ENCODE data around the gene MYOZ3. TPM values are rescaled to one million over a fixed set of nuclear protein-coding genes. Genes with fewer than 3 reads are reported as not detected.

The MYOZ3 gene
- polyA plus RNA-seq, 1 of the 3 experiments (the other 2 are of a cell fraction), result 0.26 TPM

- Histone ChIP-seq H2AFZ (ENCODE audit: low read depth) (peak overlapping the region; percentile 87; the same call in 1 of the 2 replicates), H3F3A (replicated peaks; ENCODE audit: insufficient read depth) (peaks cover 16% of the 10 kb centered on the region), H3K9ac (peak overlapping the region; percentile 29; the same call in 1 of the 2 replicates), H3K36me3 (replicated peaks in 1 of 2; ENCODE audit: control insufficient read depth in 1 of 2, insufficient read depth in 2 of 2, low read length in 1 of 2) (no peaks in the 10 kb centered on the region), H3K27ac (ENCODE audit: low read depth in 2 of 2, low read length in 1 of 2) (peak overlapping the region; percentile 8 to 80; a peak in 3 of 4 replicates), H3K4me3 (ENCODE audit: low read depth in 2 of 2, low read length in 1 of 2) (no peak overlapping the region), H3K9me3 (no peaks in the 10 kb centered on the region), H3K79me2 (ENCODE audit: insufficient read depth) (no peaks in the 10 kb centered on the region), H4K20me1 (ENCODE audit: insufficient read depth) (no peaks in the 10 kb centered on the region), H3K27me3 (ENCODE audit: insufficient read depth) (no peaks in the 10 kb centered on the region), H3K9me2 (no peaks in the 10 kb centered on the region), H3K4me2 (peak overlapping the region; percentile 55), H3K4me1 (ENCODE audit: control insufficient read depth in 1 of 2, insufficient read depth in 2 of 2, low read depth in 1 of 2, low read length in 1 of 2) (peaks cover 13 to 23% of the 10 kb centered on the region in 2 experiments; a peak in 2 of 4 replicates)
- WGBS (ENCODE audit: low lambda C conversion rate), result 95% methylated on average over 4 of the region's 4 CpGs
- ChIA-PET POLR2A (no interaction called here), CTCF (interaction anchor here (1.9 to 4.3 kb wide), 2 partner anchors 26 to 114 kb away, joined by 8 to 32 read pairs; partner anchors contain the start of gene RBM22)
- no peak for DNase-seq
- TF ChIP-seq MAX (IDR thresholded peaks at IDR 0.05; ENCODE audit: low read depth) (no peak), GATA2 (CRISPR knock-in tag; IDR thresholded peaks at IDR 0.05) (no peak), CHD2 (IDR thresholded peaks at IDR 0.05; ENCODE audit: low read length, partially characterized antibody) (no peak), CTCF (IDR thresholded peaks at IDR 0.05) (peak; percentile 21), FOSL2 (IDR thresholded peaks at IDR 0.05; ENCODE audit: borderline replicate concordance, low read depth) (no peak)
Observed at GRCh38 chr5:150674341-150674821, 13.3 kb downstream of the MYOZ3 start.

- no peak for DNase-seq
- Histone ChIP-seq H3K9me2 (no peaks in the 10 kb centered on the region), H3K4me2 (no peak overlapping the region; the same call in 1 of the 2 replicates), H3K9me3 (no peaks in the 10 kb centered on the region), H4K20me1 (ENCODE audit: insufficient read depth) (no peaks in the 10 kb centered on the region), H3F3A (replicated peaks; ENCODE audit: insufficient read depth) (peaks cover 16% of the 10 kb centered on the region), H3K36me3 (replicated peaks in 1 of 2; ENCODE audit: control insufficient read depth in 1 of 2, insufficient read depth in 2 of 2, low read length in 1 of 2) (no peaks in the 10 kb centered on the region), H3K79me2 (ENCODE audit: insufficient read depth) (no peaks in the 10 kb centered on the region), H3K27me3 (ENCODE audit: insufficient read depth) (no peaks in the 10 kb centered on the region), H2AFZ (ENCODE audit: low read depth) (peak overlapping the region; percentile 87; the same call in 1 of the 2 replicates), H3K4me3 (ENCODE audit: low read depth in 2 of 2, low read length in 1 of 2) (no peak overlapping the region), H3K9ac (no peak overlapping the region), H3K27ac (ENCODE audit: low read depth in 2 of 2, low read length in 1 of 2) (peak overlapping the region in 1 of 2 experiments; percentile 80; a peak in 1 of 4 replicates), H3K4me1 (ENCODE audit: control insufficient read depth in 1 of 2, insufficient read depth in 2 of 2, low read depth in 1 of 2, low read length in 1 of 2) (peaks cover 13 to 23% of the 10 kb centered on the region in 2 experiments; a peak in 2 of 4 replicates)
- WGBS (ENCODE audit: low lambda C conversion rate), result 96% methylated on average over 6 of the region's 6 CpGs
- TF ChIP-seq REST (IDR thresholded peaks at IDR 0.05; ENCODE audit: low read depth, low read length), result no peak
- no peak for TF ChIP-seq USF2 (IDR thresholded peaks at IDR 0.05; ENCODE audit: borderline replicate concordance, low read depth, low read length)
- TF ChIP-seq USF1 (IDR thresholded peaks at IDR 0.05; ENCODE audit: borderline replicate concordance, low read depth), result no peak
- no peak for TF ChIP-seq SIN3A (IDR thresholded peaks at IDR 0.05; ENCODE audit: borderline replicate concordance, low read depth, low read length)
- no peak for TF ChIP-seq MXI1 (IDR thresholded peaks at IDR 0.05; ENCODE audit: low read depth, low read length)
- no peak for TF ChIP-seq NFIC (IDR thresholded peaks at IDR 0.05; ENCODE audit: borderline replicate concordance)
- TF ChIP-seq TAF1 (IDR thresholded peaks at IDR 0.05; ENCODE audit: borderline replicate concordance, low read depth, low read length), result no peak
- TF ChIP-seq ZBTB33 (IDR thresholded peaks at IDR 0.05; ENCODE audit: borderline replicate concordance, low read depth), result no peak
- no peak for TF ChIP-seq CHD2 (IDR thresholded peaks at IDR 0.05; ENCODE audit: low read length, partially characterized antibody)
- ChIA-PET CTCF (interaction anchor here (0.7 to 4.3 kb wide), 3 partner anchors 25 to 114 kb away, joined by 3 to 32 read pairs (median 8); partner anchors contain the start of gene RBM22), POLR2A (no interaction called here)
Observed at GRCh38 chr5:150675069-150675468, 14.0 kb downstream of the MYOZ3 start.
